H1 (cell line): Measurements from ENCODE around the gene ANKRD2. TPM values are rescaled to one million over a fixed set of nuclear protein-coding genes. Genes with fewer than 3 reads are reported as not detected.

ENCODE experiments used
- CTCF ChIA-PET: fragments of 300-600 bp; sonication (Branson Sonifier 250); formaldehyde crosslinking; loops from one replicate; lab custom pipeline; 2021; ENCODE audit not compliant: partially characterized antibody; lab: Charles Lee
- POLR2A ChIA-PET: fragments of 300-600 bp; sonication (Branson Sonifier 250); formaldehyde crosslinking; loops from one replicate; lab custom pipeline; 2021; ENCODE audit warnings: inconsistent platforms; ENCODE audit not compliant: partially characterized antibody; lab: Charles Lee
- DNase-seq, 2 experiments: peaks; one replicate each; pipeline versions ENCODE4 v3.0.0 to v3.0.0-alpha.2; 2010 to 2022; ENCODE audit warnings: low spot score in 2 of 2, low read depth in 1 of 2, mixed read lengths in 1 of 2
- FAIRE-seq: peaks from 2 replicates; lab custom pipeline; 2011; peaks lifted over from hg19 to GRCh38; lab: Jason Lieb, UNC
- H2AFZ ChIP-seq: 2 replicates; pipeline ENCODE4 v1.8.1; 2012; ENCODE audit warnings: low read length, inconsistent platforms
- H2AK5ac ChIP-seq: 2 replicates; pipeline ENCODE4 v1.6.1; 2013; ENCODE audit warnings: low read depth, low read length
- H2BK120ac ChIP-seq: replicated peaks from 2 replicates; pipeline ENCODE3; 2013; ENCODE audit warnings: low read depth, low read length, inconsistent platforms
- H2BK12ac ChIP-seq: 2 replicates; pipeline ENCODE4 v1.6.1; 2013; ENCODE audit warnings: low read depth, low read length
- H2BK15ac ChIP-seq: 2 replicates; pipeline ENCODE4 v1.6.1; 2013; ENCODE audit warnings: low read length
- H2BK20ac ChIP-seq: 2 replicates; pipeline ENCODE4 v1.6.1; 2013; ENCODE audit warnings: low read length
- H2BK5ac ChIP-seq: 2 replicates; pipeline ENCODE4 v1.6.1; 2013; ENCODE audit warnings: low read depth, low read length
- H3K14ac ChIP-seq: 2 replicates; pipeline ENCODE4 v1.6.1; 2013; ENCODE audit warnings: inconsistent platforms; ENCODE audit not compliant: insufficient read length
- H3K18ac ChIP-seq: 2 replicates; pipeline ENCODE4 v1.6.1; 2013; ENCODE audit warnings: low read length; ENCODE audit errors: extremely low read depth
- H3K23ac ChIP-seq: 2 replicates; pipeline ENCODE4 v1.6.1; 2013; ENCODE audit warnings: inconsistent platforms; ENCODE audit not compliant: insufficient read length
- H3K23me2 ChIP-seq: 2 replicates; pipeline ENCODE4 v1.6.1; 2013; ENCODE audit warnings: low read depth, low read length
- H3K27ac ChIP-seq: 2 replicates; pipeline ENCODE4 v1.6.1; 2011; ENCODE audit warnings: low read depth, low read length, inconsistent platforms
- H3K27me3 ChIP-seq, 4 experiments: replicated peaks in 1 of 4; 1 replicate in 1 of 4; 2 replicates in 3 of 4; pipeline versions ENCODE4 v1.6.1 to v1.8.1; 2011 to 2013; ENCODE audit warnings: low read length in 3 of 4, mild to moderate bottlenecking in 3 of 4, inconsistent platforms in 2 of 4, mixed read lengths in 2 of 4, moderate library complexity in 1 of 4; ENCODE audit not compliant: control insufficient read depth in 3 of 4, insufficient read depth in 3 of 4; ENCODE audit errors: extremely low read depth in 1 of 4
- H3K36me3 ChIP-seq, 4 experiments: 2 replicates each; pipeline versions ENCODE4 v1.6.1 to v1.8.1; 2011 to 2013; ENCODE audit warnings: mild to moderate bottlenecking in 4 of 4, low read length in 3 of 4, moderate library complexity in 2 of 4, control low read depth in 1 of 4, inconsistent platforms in 1 of 4; ENCODE audit not compliant: insufficient read depth in 4 of 4, control insufficient read depth in 2 of 4
- H3K4ac ChIP-seq: replicated peaks from 2 replicates; pipeline ENCODE3; 2013; ENCODE audit warnings: low read length, low read depth, mixed read lengths, inconsistent platforms; ENCODE audit not compliant: insufficient read length
- H3K4me1 ChIP-seq, 4 experiments: replicated peaks in 1 of 4; 1 replicate in 1 of 4; 2 replicates in 3 of 4; pipeline versions ENCODE4 v1.6.1 to v1.8.1; 2011 to 2013; ENCODE audit warnings: low read length in 3 of 4, inconsistent platforms in 2 of 4, mixed read lengths in 1 of 4; ENCODE audit not compliant: insufficient read depth in 4 of 4, control insufficient read depth in 3 of 4
- H3K4me2 ChIP-seq, 2 experiments: 2 replicates each; pipeline versions ENCODE4 v1.6.1 to v1.8.1; 2011 to 2013; ENCODE audit warnings: low read depth in 2 of 2, low read length in 2 of 2, control low read depth in 1 of 2, inconsistent platforms in 1 of 2, mild to moderate bottlenecking in 1 of 2; ENCODE audit not compliant: insufficient read depth in 1 of 2
- H3K4me3 ChIP-seq, 4 experiments: fragments of 200-600, 300-600 bp in 1 of 4; sonication (generic), shearing (Covaris generic), sonication (Bioruptor Twin) in 1 of 4; 2 replicates each; pipeline versions ENCODE4 v1.5.1 to v1.8.1; 2011 to 2016; ENCODE audit warnings: low read length in 4 of 4, low read depth in 3 of 4, control low read depth in 2 of 4, inconsistent platforms in 2 of 4, mild to moderate bottlenecking in 2 of 4, mixed read lengths in 1 of 4, moderate library complexity in 1 of 4; ENCODE audit not compliant: insufficient read depth in 2 of 4; ENCODE audit errors: extremely low read depth in 1 of 4
- H3K56ac ChIP-seq: replicated peaks from 2 replicates; pipeline ENCODE3; 2013; ENCODE audit warnings: low read depth, mild to moderate bottlenecking, mixed read lengths, low read length, inconsistent platforms; ENCODE audit not compliant: insufficient read length
- H3K79me1 ChIP-seq: 2 replicates; pipeline ENCODE4 v1.6.1; 2013; ENCODE audit warnings: low read depth, low read length, control low read depth
- H3K79me2 ChIP-seq, 2 experiments: 2 replicates each; pipeline versions ENCODE4 v1.6.1 to v1.8.1; 2012 to 2013; ENCODE audit warnings: low read length in 2 of 2, mild to moderate bottlenecking in 2 of 2, inconsistent platforms in 1 of 2; ENCODE audit not compliant: insufficient read depth in 2 of 2, control insufficient read depth in 1 of 2
- H3K9ac ChIP-seq, 4 experiments: replicated peaks in 1 of 4; 1 replicate in 1 of 4; 2 replicates in 3 of 4; pipeline versions ENCODE4 v1.6.1 to v1.8.1; 2011 to 2013; ENCODE audit warnings: low read depth in 3 of 4, low read length in 3 of 4, control low read depth in 2 of 4, mild to moderate bottlenecking in 2 of 4, moderate library complexity in 2 of 4, inconsistent platforms in 1 of 4; ENCODE audit errors: extremely low read depth in 1 of 4
- H3K9me3 ChIP-seq, 2 experiments: 2 replicates each; pipeline versions ENCODE4 v1.6.1 to v1.8.1; 2012 to 2013; ENCODE audit warnings: mild to moderate bottlenecking in 2 of 2, moderate library complexity in 2 of 2, control low read depth in 1 of 2, inconsistent platforms in 1 of 2, low read depth in 1 of 2, low read length in 1 of 2, mixed read lengths in 1 of 2; ENCODE audit not compliant: insufficient read depth in 2 of 2
- H4K20me1 ChIP-seq, 2 experiments: replicated peaks in 1 of 2; 2 replicates each; pipeline versions ENCODE3 to v1.8.1; 2011 to 2013; ENCODE audit warnings: inconsistent platforms in 2 of 2, low read length in 2 of 2, mild to moderate bottlenecking in 1 of 2; ENCODE audit not compliant: insufficient read depth in 2 of 2, control insufficient read depth in 1 of 2
- H4K5ac ChIP-seq: 2 replicates; pipeline ENCODE4 v1.6.1; 2013; ENCODE audit warnings: low read length, low read depth, mixed read lengths, inconsistent platforms; ENCODE audit not compliant: insufficient read length
- H4K8ac ChIP-seq: 2 replicates; pipeline ENCODE4 v1.8.0; 2013; ENCODE audit warnings: mild to moderate bottlenecking, moderate library complexity, low read length, inconsistent platforms; ENCODE audit not compliant: insufficient read depth; ENCODE audit errors: extremely low read depth
- H4K91ac ChIP-seq: replicated peaks from 2 replicates; pipeline ENCODE3; 2013; ENCODE audit warnings: low read length, mixed read lengths, inconsistent platforms; ENCODE audit not compliant: insufficient read length
- E2F6 ChIP-seq: IDR thresholded peaks from 2 replicates; pipeline ENCODE4 v1.6.1; 2012; ENCODE audit warnings: inconsistent platforms
- EGR1 ChIP-seq: IDR thresholded peaks from 2 replicates; pipeline ENCODE4 v1.6.1; 2011; ENCODE audit warnings: low read depth, low read length, borderline replicate concordance
- EZH2 ChIP-seq: fragments of 200-600 bp; sonication (generic); IDR thresholded peaks from 2 replicates; pipeline ENCODE4 v1.7.1; 2012; ENCODE audit warnings: low read depth, mild to moderate bottlenecking, moderate library complexity, low read length, inconsistent platforms; ENCODE audit not compliant: severe bottlenecking
- FOSL1 ChIP-seq: IDR thresholded peaks from 2 replicates; pipeline ENCODE4 v1.6.1; 2011; ENCODE audit warnings: mild to moderate bottlenecking, low read depth, low read length, moderate library complexity; ENCODE audit not compliant: insufficient read depth
- HDAC2 ChIP-seq, 2 experiments: fragments of 300-600 bp in 1 of 2; sonication (generic) in 1 of 2; IDR thresholded peaks; 2 replicates each; pipeline ENCODE4 v1.6.1; 2011 to 2012; ENCODE audit warnings: low read depth in 2 of 2, low read length in 2 of 2, mild to moderate bottlenecking in 2 of 2, moderate library complexity in 2 of 2, borderline replicate concordance in 1 of 2, inconsistent platforms in 1 of 2
- KDM5A ChIP-seq: fragments of 200-600 bp; IDR thresholded peaks from 2 replicates; pipeline ENCODE4 v1.7.1; 2012; ENCODE audit warnings: mild to moderate bottlenecking, low read length, inconsistent platforms, mixed read lengths
- POLR2A ChIP-seq, 2 experiments: IDR thresholded peaks; 1 replicate in 1 of 2; 2 replicates in 1 of 2; pipeline ENCODE4 v1.6.1; 2011; ENCODE audit warnings: low read depth in 2 of 2, low read length in 2 of 2, mild to moderate bottlenecking in 2 of 2; ENCODE audit errors: control extremely low read depth in 1 of 2
- RAD21 ChIP-seq, 2 experiments: IDR thresholded peaks in 1 of 2; conservative IDR thresholded peaks in 1 of 2; 2 replicates each; pipeline ENCODE4 v1.6.1; 2011; ENCODE audit warnings: low read depth in 2 of 2, low read length in 2 of 2, improper control_type of control experiment in 1 of 2, inconsistent platforms in 1 of 2, mild to moderate bottlenecking in 1 of 2, moderate library complexity in 1 of 2
- SAP30 ChIP-seq: fragments of 300-600 bp; sonication (generic); IDR thresholded peaks from 2 replicates; pipeline ENCODE4 v1.7.1; 2012; ENCODE audit warnings: low read length, moderate library complexity, mild to moderate bottlenecking, inconsistent platforms; ENCODE audit not compliant: insufficient read depth, insufficient replicate concordance
- SRF ChIP-seq: IDR thresholded peaks from 2 replicates; pipeline ENCODE4 v1.6.1; 2011; ENCODE audit warnings: mild to moderate bottlenecking, low read depth, low read length, moderate library complexity
- SUZ12 ChIP-seq: fragments of 200-600 bp; sonication (generic); IDR thresholded peaks from 2 replicates; pipeline ENCODE4 v1.6.1; 2012; ENCODE audit warnings: mild to moderate bottlenecking, inconsistent platforms, low read length, moderate library complexity, mixed read lengths
- TEAD4 ChIP-seq: IDR thresholded peaks from 2 replicates; pipeline ENCODE4 v1.6.1; 2012; ENCODE audit warnings: low read depth, low read length, inconsistent platforms, mixed read lengths
- WGBS, 2 experiments: shearing (Covaris generic) in 1 of 2; methylation state at CpG; one replicate each; pipeline versions ENCODE4 v1.1.6 to v1.1.7; 2013 to 2015; ENCODE audit warnings: low lambda C conversion rate in 2 of 2, mixed read lengths in 2 of 2, inconsistent platforms in 1 of 2, low coverage in 1 of 2, missing lambda C conversion rate in 1 of 2; ENCODE audit not compliant: insufficient replicate concordance in 2 of 2, insufficient coverage in 1 of 2, insufficient read length in 1 of 2; ENCODE audit errors: extremely low coverage in 1 of 2, missing lambda C conversion rate in 1 of 2; 5-methylcytosine and 5-hydroxymethylcytosine counted together
- polyA plus RNA-seq, 7 experiments: library from polyadenylated mRNA; depleted of rRNA in 3 of 7; stranded (reverse) in 5 of 7; unstranded in 2 of 7; fragments of >200 nt in 5 of 7; fragments of 200-250 nt in 2 of 7; gene quantifications; 1 replicate in 5 of 7; 2 replicates in 1 of 7; 4 replicates in 1 of 7; pipeline versions ENCODE4 v1.2.1 to v1.2.3, GENCODE V29; 2011 to 2013; ENCODE audit warnings: missing spikeins in 2 of 7, mixed read lengths in 2 of 7
- total RNA-seq: library from RNA; stranded (reverse); fragmentation: NEBNext Ultra II Directional; extraction: Animal tissue kit (Norgen Biotek cat#: 25700); gene quantifications from 2 replicates; pipeline ENCODE4 v1.2.1, GENCODE V29; 2021

Gene ANKRD2
- total and polyA plus RNA-seq, 2 of the 8 experiments (the other 6 are each of a cell fraction or from before 2014, with no cell fraction given), result not detected

- H3K4me2 ChIP-seq, result no peak overlapping the region
- no peak for TF ChIP-seq TEAD4
- no peak for TF ChIP-seq KDM5A
- no peak for TF ChIP-seq FOSL1
- TF ChIP-seq SUZ12, result no peak
- no peak for TF ChIP-seq RAD21 (IDR thresholded peaks at IDR 0.05 in 1 of 2, conservative IDR thresholded peaks at IDR 0.05 in 1 of 2; ENCODE audit: low read depth in 2 of 2, low read length in 2 of 2)
- no peak for TF ChIP-seq EGR1
- TF ChIP-seq SRF, result no peak
- TF ChIP-seq POLR2A (IDR thresholded peaks at IDR 0.05; ENCODE audit: control extremely low read depth in 1 of 2, low read depth in 2 of 2, low read length in 2 of 2), result no peak
- no peak for TF ChIP-seq EZH2
- no peak for TF ChIP-seq SAP30
- no peak for TF ChIP-seq E2F6
- no peak for TF ChIP-seq HDAC2 (IDR thresholded peaks at IDR 0.05; ENCODE audit: borderline replicate concordance in 1 of 2, low read depth in 2 of 2, low read length in 2 of 2)
Observed at GRCh38 chr10:97563337-97563736, 9.2 kb upstream of the ANKRD2 start.

More at GRCh38 chr10:97563337-97563736, 9.2 kb upstream of the ANKRD2 start:
- no peak for DNase-seq
- Histone ChIP-seq H3K9ac (no peak overlapping the region), H4K20me1 (no peaks in the 10 kb centered on the region), H3K18ac (no peak overlapping the region), H4K5ac (no peak overlapping the region), H2BK20ac (no peak overlapping the region), H3K79me2 (no peaks in the 10 kb centered on the region), H3K4ac (no peak overlapping the region), H2BK5ac (no peak overlapping the region), H3K23me2 (no peaks in the 10 kb centered on the region), H4K8ac (no peak overlapping the region), H3K4me1 (no peaks in the 10 kb centered on the region), H3K27ac (no peak overlapping the region), H3K36me3 (no peaks in the 10 kb centered on the region; a peak in 1 of 8 replicates), H2AFZ (no peak overlapping the region), H2BK120ac (no peak overlapping the region), H3K23ac (no peak overlapping the region), H2AK5ac (no peak overlapping the region), H3K9me3 (peaks cover 3 to 4% of the 10 kb centered on the region in 2 experiments; a peak in 1 of 4 replicates), H4K91ac (no peak overlapping the region), H3K27me3 (no peaks in the 10 kb centered on the region), H2BK12ac (no peak overlapping the region), H3K56ac (no peak overlapping the region), H3K79me1 (no peaks in the 10 kb centered on the region), H2BK15ac (no peak overlapping the region), H3K4me3 (no peak overlapping the region), H3K14ac (no peak overlapping the region)
- ChIA-PET POLR2A (no interaction called here), CTCF (no interaction called here)
- FAIRE-seq, result no peak
- 86% methylated on average over 4 of the region's 4 CpGs; no CpG with 5 or more reads in 1 of the 2 experiments for WGBS, 2 experiments
